HG02642 (cell line): Measurements from ENCODE around the gene SEMA3C.

Experiments used
- ATAC-seq: cut with Tn5 transposase; IDR thresholded peaks from one replicate; pipeline ENCODE4 v1.9.1; 2021; ENCODE audit warnings: mild to moderate bottlenecking; ENCODE audit not compliant: unreplicated experiment, poor library complexity

Gene SEMA3C

DNA sequence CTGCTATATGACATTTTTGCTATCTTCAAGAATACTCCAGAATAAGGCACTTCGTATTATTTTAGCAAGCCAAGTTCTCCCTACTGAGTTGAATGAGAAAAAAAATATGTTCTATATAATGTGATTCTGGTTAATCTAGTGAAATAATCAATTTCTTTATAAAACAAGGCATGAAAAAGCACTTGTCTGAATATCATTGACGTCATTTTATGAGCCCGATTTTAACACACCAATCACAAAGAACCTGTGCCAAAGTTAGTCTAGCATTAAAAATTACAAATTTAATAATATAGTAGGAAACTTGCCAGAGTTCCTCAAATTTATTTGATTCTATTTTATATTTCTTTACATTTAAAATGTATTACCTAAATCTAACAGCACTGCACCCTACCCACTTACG lies 155.1 kb downstream of the SEMA3C start:
- no peak for ATAC-seq

DNA sequence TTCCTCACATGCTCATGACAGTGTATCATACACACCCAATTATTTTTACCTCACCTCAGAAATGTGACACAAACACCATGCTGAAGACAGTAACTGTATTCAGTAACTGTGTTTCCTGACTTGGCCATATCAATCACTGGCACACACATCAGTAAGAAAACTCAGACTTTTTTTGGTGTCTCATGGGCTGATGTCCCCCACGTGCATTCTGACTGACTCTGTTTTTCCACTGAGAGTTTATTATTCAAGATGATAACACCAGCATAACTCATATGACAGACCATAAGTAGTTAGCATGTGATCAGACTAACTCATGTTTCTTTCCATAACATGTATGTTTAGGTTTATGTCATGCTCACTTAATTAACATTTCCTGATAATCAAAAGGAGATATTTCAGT lies 155.6 kb downstream of the SEMA3C start:
- no peak for ATAC-seq

- no peak for ATAC-seq
These were observed 158.6 kb downstream of the SEMA3C start for GRCh38 chr7:80760292-80760691.

DNA sequence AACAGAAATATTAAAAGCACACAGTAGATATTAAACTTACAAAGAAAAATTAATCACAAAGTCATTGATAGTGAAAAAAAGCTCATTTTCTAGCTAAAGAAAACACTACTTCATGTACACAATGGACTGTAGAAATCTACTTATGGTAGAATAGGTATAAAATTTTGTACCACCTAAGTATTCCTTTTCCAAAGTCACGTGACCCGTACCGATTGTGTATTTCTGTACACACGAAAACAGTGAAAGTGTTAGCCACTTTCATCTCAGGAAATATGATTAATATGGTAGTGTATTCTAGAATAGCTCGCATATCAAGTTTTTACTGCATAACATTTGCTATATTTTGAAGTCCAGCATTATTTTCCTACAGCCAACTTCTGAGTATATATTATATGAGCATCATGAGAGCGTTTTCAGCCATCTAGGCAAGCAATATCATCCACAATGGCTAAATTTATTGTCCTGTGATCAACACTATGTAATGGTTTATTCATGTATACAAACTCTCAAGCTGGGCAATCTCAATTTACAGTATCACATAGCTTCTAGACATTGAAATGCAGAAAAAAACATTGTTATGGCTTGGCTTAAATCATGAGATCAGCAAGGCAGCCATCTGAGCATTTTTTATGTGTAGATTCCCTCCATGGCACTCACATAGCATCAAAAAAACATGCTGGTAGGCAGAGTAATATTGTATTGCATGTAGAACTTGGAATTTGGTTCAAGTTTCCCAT lies 165.7 kb downstream of the SEMA3C start:
- ATAC-seq: no peak

DNA sequence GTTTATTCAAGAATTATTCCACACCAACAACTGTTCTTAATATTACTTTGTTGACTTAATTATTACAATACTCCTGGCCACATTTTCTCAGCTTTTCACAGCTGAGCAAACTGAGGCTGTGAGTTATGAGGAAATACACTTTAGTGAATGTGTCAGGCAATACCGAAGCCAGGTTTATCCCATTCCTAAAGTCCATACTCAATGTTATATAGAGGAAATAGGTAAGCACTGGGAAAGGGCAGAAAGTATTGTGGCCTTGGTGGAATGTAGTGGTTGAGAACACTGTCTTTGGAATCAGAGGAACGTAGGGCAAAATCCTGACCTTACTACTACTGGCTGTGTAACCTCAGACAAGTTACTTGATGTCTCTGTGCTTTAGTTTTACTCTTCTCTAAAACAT lies 169.6 kb downstream of the SEMA3C start:
- no peak for ATAC-seq

DNA sequence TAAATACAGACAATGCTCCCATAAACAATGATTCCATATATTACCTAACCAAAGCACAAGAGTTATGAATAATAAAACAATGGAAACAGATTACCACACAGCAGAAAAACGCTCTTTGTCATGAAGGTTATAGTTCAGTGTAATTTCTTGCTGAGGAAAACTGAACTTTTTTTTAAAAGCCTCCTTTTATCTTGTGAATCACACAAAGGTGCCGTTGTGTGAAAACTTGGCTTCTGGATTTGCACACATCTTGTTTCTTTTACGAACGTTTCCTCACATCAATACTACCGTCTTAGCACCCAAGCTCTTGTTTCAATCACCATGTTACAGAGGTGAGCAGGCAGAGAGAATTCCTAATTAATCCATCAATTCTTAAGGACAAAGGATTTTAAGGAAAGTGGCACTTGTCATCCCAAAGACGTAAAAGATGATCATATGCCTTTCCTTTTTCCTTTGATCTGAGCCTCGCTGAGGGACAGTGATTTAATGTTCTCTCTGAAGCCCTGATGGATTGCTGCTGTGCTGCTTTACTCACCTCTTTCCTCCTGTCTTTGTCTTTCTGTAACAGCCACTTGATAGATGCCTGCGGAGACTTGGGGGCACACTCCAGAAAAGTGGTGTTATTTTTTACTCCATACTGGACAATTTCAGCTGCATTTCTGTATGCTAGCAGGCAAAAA lies 170.3 kb downstream of the SEMA3C start:
- no peak for ATAC-seq

- no peak for ATAC-seq
These were observed 177.9 kb downstream of the SEMA3C start for GRCh38 chr7:80740778-80741545.

DNA sequence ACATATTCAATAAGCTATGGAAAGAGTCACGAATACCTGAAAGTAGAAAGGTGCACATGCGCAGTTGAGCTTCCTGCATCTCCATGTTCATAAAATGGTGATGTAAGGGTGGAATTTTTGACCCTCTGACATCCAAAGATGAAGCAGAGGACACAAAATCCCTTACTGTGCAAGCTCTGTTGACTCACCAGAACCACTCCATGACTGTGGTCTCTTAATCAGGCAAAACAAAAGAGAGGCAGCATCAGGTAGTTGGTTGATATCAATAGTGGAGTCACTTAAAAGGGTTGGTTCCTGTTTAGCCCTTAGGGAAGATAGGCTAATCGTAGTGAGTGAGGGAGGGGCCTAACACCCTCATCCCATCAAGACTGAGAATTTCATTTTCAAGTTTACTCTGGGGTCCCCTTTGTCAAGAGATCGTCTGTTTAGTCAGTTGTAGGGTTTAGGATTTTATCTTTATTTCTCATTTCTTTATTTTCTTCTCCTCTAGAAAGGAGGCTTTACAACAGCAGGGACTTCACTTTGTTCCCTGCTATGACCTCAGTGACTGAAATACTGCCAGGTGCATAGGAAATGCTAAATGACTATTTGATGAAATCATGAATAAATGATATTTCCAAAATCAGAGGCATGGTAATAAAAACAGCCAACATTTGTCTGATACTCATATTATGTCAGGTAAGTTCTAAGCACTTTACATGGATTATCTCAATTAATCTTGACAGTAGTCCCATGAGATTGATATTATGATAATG lies 182.3 kb downstream of the SEMA3C start:
- no peak for ATAC-seq

- no peak for ATAC-seq
These were observed 183.5 kb downstream of the SEMA3C start for GRCh38 chr7:80735330-80735729.

GRCh38 chr7:80734011-80734410 lies 184.8 kb downstream of the SEMA3C start:
- ATAC-seq: no peak

- ATAC-seq: no peak
These were observed 185.4 kb downstream of the SEMA3C start for GRCh38 chr7:80733333-80733915.

DNA sequence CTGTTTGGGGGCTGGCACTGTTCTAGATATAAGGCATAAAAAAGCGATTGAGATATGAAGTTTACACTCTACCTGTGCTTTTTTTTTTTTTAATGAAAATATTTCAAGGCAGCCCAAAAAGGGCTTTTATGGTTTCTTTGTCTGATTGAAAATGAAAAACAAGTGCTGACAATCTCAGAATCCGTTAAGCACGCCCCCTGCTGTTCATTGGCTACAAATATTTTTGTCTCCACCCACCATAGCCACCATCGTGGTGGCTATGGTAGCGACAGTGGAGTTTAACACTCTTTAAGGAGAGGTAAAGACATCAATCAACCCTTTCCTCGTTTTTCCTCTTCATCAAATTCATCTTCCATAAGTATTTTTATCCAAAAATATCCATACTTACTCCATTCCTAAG lies 186.2 kb downstream of the SEMA3C start:
- no peak for ATAC-seq

- ATAC-seq: no peak
These were observed 187.6 kb downstream of the SEMA3C start for GRCh38 chr7:80731281-80731680.

DNA sequence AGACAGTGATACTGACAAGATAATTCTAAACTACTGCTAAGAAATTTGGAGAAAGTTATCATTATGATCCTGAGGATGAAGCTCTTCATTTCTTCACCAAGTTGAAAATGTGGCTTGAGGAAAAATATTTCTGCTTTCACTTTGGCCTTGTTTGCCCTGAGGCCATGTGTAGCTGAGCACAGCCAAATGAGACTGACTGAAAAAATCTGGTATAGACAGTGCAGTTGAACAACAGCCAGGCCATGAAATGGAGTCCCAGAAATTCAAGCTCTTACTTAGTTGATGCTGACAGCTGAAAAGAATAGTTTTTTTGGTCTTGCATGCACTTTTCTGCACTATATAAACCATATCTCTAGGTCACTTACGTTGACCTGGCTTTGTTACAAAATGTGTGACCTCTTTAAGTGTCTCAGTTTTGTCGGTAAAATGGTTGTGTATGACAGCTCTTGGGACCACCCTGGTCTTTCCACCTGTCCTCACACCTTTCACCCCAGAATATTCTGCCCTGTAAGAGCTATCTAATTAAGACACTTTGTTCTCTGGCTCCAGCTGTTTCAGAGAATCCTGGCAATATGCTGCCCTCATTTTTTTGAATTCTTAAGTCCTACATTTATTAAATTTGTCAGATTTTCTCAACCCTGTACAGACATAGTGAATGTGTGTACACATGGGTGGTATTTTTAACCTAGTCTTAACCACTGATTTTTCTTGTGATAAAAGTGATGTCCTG lies 189.1 kb downstream of the SEMA3C start:
- no peak for ATAC-seq

GRCh38 chr7:80726666-80727065 lies 192.2 kb downstream of the SEMA3C start:
- no peak for ATAC-seq

GRCh38 chr7:80725181-80725611 lies 193.7 kb downstream of the SEMA3C start:
- ATAC-seq: no peak

GRCh38 chr7:80724249-80724871 lies 194.5 kb downstream of the SEMA3C start:
- ATAC-seq: no peak

DNA sequence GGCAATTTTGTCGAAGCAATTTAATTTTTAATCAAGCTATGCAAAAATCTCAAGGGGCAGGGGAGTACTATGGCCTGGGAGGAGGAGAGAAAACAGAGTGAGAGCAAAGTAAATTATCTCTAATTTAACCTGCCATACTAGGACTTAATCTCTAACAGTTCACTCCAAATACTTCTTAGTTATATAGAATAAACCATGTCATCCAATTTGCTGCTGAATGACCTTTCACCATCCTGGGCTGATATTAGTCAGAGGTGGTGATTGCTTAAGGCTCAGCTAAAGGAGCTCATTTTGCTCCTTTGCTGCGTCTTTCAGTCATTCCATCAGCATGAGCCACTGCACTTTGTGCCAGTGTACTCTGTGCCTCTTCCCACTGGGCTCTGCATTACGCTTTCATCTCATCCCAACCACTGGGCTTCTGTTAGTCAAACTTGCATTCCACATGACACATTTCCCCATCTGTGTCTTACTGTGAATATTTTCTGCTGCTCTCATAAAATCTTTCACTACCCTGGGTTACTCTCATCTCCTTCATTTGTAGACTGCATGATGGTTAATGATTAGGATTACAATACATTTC lies 196.1 kb downstream of the SEMA3C start:
- ATAC-seq: no peak
